GM23338 (cell line): ENCODE measurements around the gene FN3KRP.

Experiments
- CTCF ChIP-seq, 2 experiments: fragments of 200-600 bp in 1 of 2; sonication (generic) in 1 of 2; conservative IDR thresholded peaks; 2 replicates each; pipeline versions ENCODE4 v1.5.1 to v1.6.1; 2016 to 2017; ENCODE audit warnings: antibody characterized with exemption in 2 of 2, low read depth in 2 of 2, mild to moderate bottlenecking in 2 of 2, moderate library complexity in 1 of 2
- EZH2 ChIP-seq: fragments of 200-600 bp; sonication (generic); IDR thresholded peaks from one replicate; pipeline ENCODE4 v1.8.0; 2017; ENCODE audit warnings: antibody characterized with exemption, mild to moderate bottlenecking, low read depth; ENCODE audit not compliant: unreplicated experiment

DNA sequence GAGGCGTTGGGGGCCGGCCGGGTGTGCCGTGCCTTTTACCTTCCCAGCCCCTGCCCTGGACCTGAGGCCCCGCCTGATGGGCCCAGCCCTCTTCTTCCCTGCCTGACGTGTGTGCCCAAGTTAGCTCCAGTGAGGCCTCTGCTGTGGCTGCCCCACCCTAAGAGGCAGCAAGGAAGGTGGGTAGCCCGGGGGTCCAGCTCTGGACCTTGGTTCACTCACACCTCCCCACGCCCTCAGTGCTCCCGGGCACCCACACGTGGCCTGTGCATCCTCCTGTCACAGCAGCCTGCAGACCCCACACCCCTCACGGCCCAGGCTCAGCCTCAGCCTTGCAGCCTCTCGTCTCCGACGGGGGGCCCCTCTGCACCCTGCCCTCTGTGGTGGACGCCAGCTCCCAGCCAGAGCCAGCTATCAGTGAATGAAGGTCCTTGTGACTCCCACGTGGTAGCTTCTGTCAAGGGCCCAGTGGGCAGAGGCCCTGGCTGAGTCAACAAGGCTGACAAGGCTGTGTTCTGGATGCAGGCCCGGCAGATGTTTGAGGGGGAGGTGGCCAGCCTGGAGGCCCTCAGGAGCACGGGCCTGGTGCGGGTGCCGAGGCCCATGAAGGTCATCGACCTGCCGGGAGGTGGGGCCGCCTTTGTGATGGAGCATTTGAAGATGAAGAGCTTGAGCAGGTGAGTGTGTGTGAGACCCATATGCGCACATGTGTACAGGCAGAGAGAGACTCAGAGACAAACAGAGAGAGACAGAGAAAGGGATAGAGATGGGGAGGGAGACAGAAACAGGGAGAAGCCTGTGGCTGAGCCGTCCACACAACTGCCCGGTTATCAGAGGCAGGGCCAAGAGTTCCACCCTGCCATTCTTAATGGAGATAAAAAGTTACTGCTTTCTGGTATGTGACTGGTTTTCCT is 21.7 kb downstream of the FN3KRP start:
- TF ChIP-seq CTCF (conservative IDR thresholded peaks at IDR 0.05; ENCODE audit: low read depth in 2 of 2), result no peak
- TF ChIP-seq EZH2, result no peak
